RWPE2 (cell line): ENCODE data around the gene ABCC12.

Experiments
- ATAC-seq: fragments of 200-7000 bp; cut with Tn5 transposase; 3 replicates; pipeline ENCODE4 v1.9.1; 2021; ENCODE audit warnings: low read depth
- DNase-seq: peaks from one replicate; pipeline ENCODE4 v3.0.0-alpha.2; 2020; ENCODE audit warnings: low spot score
- H3K27ac ChIP-seq: fragments of 450-650 bp; 2 replicates; pipeline ENCODE4 v1.5.1; 2017; ENCODE audit warnings: mild to moderate bottlenecking; ENCODE audit not compliant: poor library complexity, severe bottlenecking
- H3K27me3 ChIP-seq: fragments of 250-450 bp; sonication (Bioruptor Pico); 2 replicates; pipeline ENCODE4 v1.5.1; 2021; ENCODE audit warnings: mild to moderate bottlenecking, moderate library complexity; ENCODE audit not compliant: insufficient read depth, poor library complexity, severe bottlenecking
- H3K36me3 ChIP-seq: fragments of 250-450 bp; sonication (Bioruptor Pico); 2 replicates; pipeline ENCODE4 v1.5.1; 2020; ENCODE audit warnings: low read depth, mild to moderate bottlenecking, moderate library complexity
- H3K4me1 ChIP-seq: fragments of 250-450 bp; sonication (Bioruptor Pico); 2 replicates; pipeline ENCODE4 v1.5.1; 2021; ENCODE audit warnings: mild to moderate bottlenecking, moderate library complexity; ENCODE audit not compliant: insufficient read depth, poor library complexity, severe bottlenecking
- H3K4me3 ChIP-seq: fragments of 250-450 bp; sonication (Bioruptor Pico); 2 replicates; pipeline ENCODE4 v1.5.1; 2021; ENCODE audit warnings: mild to moderate bottlenecking, moderate library complexity; ENCODE audit not compliant: severe bottlenecking
- H3K9me3 ChIP-seq: fragments of 250-450 bp; sonication (Bioruptor Pico); 2 replicates; pipeline ENCODE4 v1.5.1; 2021; ENCODE audit warnings: mild to moderate bottlenecking, moderate library complexity; ENCODE audit not compliant: severe bottlenecking
- TF ChIP-seq, protein P1 (sequence below): fragments of 450-650 bp; IDR thresholded peaks from one replicate; pipeline ENCODE4 v1.5.1; 2017; ENCODE audit warnings: mild to moderate bottlenecking, moderate library complexity; ENCODE audit not compliant: poor library complexity, severe bottlenecking

Gene ABCC12

DNA sequence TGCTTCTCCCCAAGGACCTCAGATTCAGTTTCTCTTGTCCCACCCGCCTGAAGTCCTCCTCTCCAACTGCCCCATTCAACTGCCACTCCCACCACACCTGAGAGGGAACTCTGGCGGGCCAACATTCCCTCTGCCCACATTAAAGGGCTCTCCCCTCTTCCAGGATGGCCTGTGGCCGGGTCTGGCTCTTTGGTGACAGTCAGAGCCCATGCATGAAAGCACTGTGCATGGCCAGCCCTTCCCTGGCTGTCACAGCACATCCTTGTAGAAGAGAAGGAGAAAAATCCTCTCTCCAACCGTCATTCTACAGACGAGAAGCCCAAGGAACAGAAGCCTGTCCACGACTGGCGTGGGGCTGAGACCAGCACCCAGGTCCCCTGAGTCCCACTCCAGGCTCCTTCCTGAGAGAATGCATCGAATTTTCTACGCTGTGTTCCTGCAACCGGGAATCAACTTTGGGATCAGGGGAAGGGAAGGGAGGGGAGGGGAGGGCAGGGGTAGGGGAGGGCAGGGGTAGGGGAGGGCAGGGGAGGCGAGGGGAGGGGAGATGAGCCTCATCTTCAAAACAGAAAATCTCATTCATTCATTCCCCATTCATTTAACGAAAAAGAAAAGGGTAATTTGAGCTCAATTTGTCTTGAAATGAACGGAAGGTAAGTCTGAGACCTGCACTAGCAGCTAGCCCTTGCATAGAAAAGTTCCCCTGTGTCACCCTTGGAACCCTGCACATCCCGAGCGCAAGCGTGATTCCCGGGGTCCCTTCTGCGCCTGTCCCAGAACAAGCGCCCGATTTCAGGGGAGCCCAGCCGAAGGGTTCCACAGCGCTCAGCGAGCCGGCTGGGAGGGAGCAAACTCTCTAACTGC lies at the start of gene ABCC12:
Gene ABCC12, minus strand, starts transcription at position 68 of the 864 bp plus-strand sequence. CDS start 9,569 bp downstream, outside the sequence.
- TF ChIP-seq, protein P1, sequence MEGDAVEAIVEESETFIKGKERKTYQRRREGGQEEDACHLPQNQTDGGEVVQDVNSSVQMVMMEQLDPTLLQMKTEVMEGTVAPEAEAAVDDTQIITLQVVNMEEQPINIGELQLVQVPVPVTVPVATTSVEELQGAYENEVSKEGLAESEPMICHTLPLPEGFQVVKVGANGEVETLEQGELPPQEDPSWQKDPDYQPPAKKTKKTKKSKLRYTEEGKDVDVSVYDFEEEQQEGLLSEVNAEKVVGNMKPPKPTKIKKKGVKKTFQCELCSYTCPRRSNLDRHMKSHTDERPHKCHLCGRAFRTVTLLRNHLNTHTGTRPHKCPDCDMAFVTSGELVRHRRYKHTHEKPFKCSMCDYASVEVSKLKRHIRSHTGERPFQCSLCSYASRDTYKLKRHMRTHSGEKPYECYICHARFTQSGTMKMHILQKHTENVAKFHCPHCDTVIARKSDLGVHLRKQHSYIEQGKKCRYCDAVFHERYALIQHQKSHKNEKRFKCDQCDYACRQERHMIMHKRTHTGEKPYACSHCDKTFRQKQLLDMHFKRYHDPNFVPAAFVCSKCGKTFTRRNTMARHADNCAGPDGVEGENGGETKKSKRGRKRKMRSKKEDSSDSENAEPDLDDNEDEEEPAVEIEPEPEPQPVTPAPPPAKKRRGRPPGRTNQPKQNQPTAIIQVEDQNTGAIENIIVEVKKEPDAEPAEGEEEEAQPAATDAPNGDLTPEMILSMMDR: no peak
- Histone ChIP-seq H3K9me3 (no peaks in the 10 kb centered on the region), H3K27me3 (no peaks in the 10 kb centered on the region), H3K36me3 (no peaks in the 10 kb centered on the region), H3K4me1 (peaks cover 12% of the 10 kb centered on the region), H3K4me3 (no peak within 1 kb of the TSS), H3K27ac (no peak within 1 kb of the TSS)
- DNase-seq (no peak), ATAC-seq (no peak)

DNA sequence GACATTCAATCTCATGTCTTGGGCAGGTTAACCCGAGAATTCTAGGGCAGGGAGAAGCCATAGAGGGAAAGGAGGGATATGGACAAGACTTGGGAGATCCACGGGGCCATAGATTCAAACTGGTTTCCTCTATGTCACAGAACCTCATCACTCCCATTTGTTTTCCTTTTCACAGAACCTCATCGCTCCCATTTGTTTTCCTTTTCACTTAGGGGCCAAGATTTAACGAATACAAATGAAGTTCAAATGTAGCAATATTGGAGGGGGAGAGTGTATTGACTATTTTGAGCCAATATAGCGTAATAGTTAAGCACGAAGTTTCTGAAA lies 49.0 kb upstream of the ABCC12 start:
- DNase-seq (no peak), ATAC-seq (no peak)
- Histone ChIP-seq H3K9me3 (no peaks in the 10 kb centered on the region), H3K27me3 (no peaks in the 10 kb centered on the region), H3K36me3 (no peaks in the 10 kb centered on the region), H3K4me1 (peaks cover 10% of the 10 kb centered on the region), H3K27ac (no peak overlapping the region), H3K4me3 (no peak overlapping the region)
- TF ChIP-seq, protein P1: no peak

DNA sequence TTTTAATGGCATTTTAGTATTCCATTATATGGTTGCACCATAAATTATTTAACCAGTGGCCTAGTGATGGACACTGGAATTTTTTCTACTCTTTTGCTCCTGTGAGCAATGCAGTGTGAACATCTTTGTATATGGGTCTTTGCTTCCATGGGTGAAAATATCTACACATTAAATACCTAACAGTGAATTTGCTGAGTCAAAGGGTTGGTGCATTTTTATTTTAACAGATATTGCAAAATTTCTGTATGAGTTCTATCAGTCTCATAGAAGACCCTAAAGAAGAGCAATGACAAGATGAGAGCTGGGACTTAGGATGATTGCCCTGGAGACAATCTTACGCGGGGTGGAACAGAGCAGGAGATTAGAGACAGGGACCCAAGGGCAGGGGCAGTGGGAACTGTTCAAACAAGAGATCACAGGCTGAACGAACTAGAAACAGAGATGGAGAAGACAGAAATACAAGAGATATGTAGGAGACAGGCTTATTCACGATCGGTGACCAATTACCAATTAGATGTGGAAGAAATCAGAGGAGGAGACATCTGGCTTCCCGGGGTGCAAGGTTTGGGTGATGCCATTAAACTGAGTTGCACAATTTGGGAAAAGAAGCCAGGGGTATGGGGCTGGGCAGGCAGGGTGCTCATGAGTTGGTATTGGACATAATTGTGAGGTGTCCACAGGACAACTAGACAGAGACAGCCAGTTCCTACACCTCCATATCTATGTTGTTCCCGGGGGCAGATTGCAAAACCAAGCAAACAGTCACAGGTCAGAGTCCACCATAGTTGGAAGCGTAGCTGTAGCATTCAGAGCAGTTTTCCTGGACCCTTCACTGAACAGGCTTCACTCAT lies 48.4 kb upstream of the ABCC12 start:
- no peak overlapping the region for H3K4me3 ChIP-seq
- H3K27ac ChIP-seq: no peak overlapping the region
- no peaks in the 10 kb centered on the region for H3K36me3 ChIP-seq
- peaks cover 10% of the 10 kb centered on the region for H3K4me1 ChIP-seq
- ATAC-seq (no peak), DNase-seq (no peak)
- H3K27me3 ChIP-seq: no peaks in the 10 kb centered on the region
- TF ChIP-seq, protein P1: no peak
- H3K9me3 ChIP-seq: no peaks in the 10 kb centered on the region

DNA sequence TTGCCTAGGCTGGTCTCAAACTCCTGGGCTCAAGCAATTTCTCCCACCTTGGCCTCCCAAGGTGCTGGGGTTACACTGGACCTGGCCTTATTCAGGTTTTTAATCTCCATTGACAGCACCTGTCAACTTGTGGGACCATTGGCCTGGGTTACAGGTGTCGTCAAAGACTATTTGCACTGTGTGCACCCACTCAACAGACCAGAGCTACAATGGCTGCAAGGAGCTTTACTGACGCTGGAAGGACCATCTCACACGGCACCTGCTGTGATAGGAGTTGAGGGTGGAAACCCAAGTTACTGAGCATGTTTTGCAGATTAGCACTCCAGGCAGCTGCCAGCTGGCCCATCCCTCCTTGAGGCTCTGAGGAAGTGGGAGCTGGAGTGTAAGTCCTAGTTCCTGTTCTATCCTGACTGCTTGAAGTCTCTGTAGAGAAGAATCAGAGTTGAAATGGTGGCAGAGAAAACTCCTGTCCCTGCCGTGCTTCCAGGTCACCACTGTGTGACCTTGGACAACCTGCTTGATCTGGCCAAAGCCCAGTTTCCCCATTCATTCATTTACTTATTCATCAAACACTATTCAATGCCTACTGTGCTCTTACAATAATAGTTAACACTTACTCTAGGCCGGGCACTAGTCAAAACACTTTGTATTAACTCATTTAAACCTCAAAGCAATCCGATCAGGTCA lies 45.9 kb upstream of the ABCC12 start:
- Histone ChIP-seq H3K27ac (no peak overlapping the region), H3K9me3 (no peaks in the 10 kb centered on the region), H3K27me3 (no peaks in the 10 kb centered on the region), H3K4me1 (peaks cover 5% of the 10 kb centered on the region), H3K36me3 (no peaks in the 10 kb centered on the region), H3K4me3 (no peak overlapping the region)
- TF ChIP-seq, protein P1: no peak
- ATAC-seq (no peak), DNase-seq (no peak)
